OCI-LY3 (cell line): ENCODE data around the gene DUSP19.

ENCODE experiments used
- H2AFZ ChIP-seq: fragments of 200-600, 300-600 bp; shearing (Covaris generic); 2 replicates; pipeline ENCODE4 v1.6.0; 2014; ENCODE audit warnings: antibody characterized with exemption, low read depth, low read length
- H3K27ac ChIP-seq: fragments of 200-600, 300-600 bp; sonication (generic); 2 replicates; pipeline ENCODE4 v1.5.1; 2014; ENCODE audit warnings: mild to moderate bottlenecking, low read length, moderate library complexity, mixed read lengths
- H3K27me3 ChIP-seq: fragments of 200-600, 300-600 bp; sonication (generic); 2 replicates; pipeline ENCODE4 v1.6.1; 2014; ENCODE audit warnings: low read depth, low read length, mixed read lengths
- H3K36me3 ChIP-seq: fragments of 200-600, 300-600 bp; sonication (generic); replicated peaks from 2 replicates; pipeline ENCODE3; 2014; ENCODE audit warnings: low read depth, low read length, mixed read lengths
- H3K4me1 ChIP-seq: fragments of 300-600, 200-600 bp; sonication (generic); 2 replicates; pipeline ENCODE4 v1.6.1; 2014; ENCODE audit warnings: low read length, mixed read lengths
- H3K4me2 ChIP-seq: fragments of 200-600, 300-600 bp; sonication (generic); 2 replicates; pipeline ENCODE4 v1.6.1; 2014; ENCODE audit warnings: low read length, mixed read lengths
- H3K4me3 ChIP-seq: fragments of 300-600, 200-600 bp; sonication (generic); 2 replicates; pipeline ENCODE4 v1.5.1; 2014; ENCODE audit warnings: antibody characterized with exemption, mild to moderate bottlenecking, low read length, moderate library complexity
- H3K79me2 ChIP-seq: fragments of 300-600, 200-600 bp; shearing (Covaris generic); 2 replicates; pipeline ENCODE4 v1.6.1; 2014; ENCODE audit warnings: mild to moderate bottlenecking, low read length, mixed read lengths
- H3K9ac ChIP-seq: fragments of 300-600, 200-600 bp; shearing (Covaris generic); 2 replicates; pipeline ENCODE4 v1.6.0; 2014; ENCODE audit warnings: mild to moderate bottlenecking, low read length, moderate library complexity
- H3K9me3 ChIP-seq: fragments of 200-600, 300-600 bp; shearing (Covaris generic); 2 replicates; pipeline ENCODE4 v1.6.1; 2014; ENCODE audit warnings: low read length, mixed read lengths; ENCODE audit not compliant: insufficient read depth
- H4K20me1 ChIP-seq: fragments of 200-600, 300-600 bp; sonication (generic); 2 replicates; pipeline ENCODE4 v1.6.1; 2016; ENCODE audit warnings: low read length, mixed read lengths; ENCODE audit not compliant: insufficient read depth
- EZH2phosphoT487 ChIP-seq: fragments of 200-600 bp; shearing (Covaris generic); IDR thresholded peaks from 2 replicates; pipeline ENCODE4 v1.6.1; 2018; ENCODE audit warnings: antibody characterized with exemption, mixed run types, low read depth
- TF ChIP-seq, protein P1 (sequence below): fragments of 200-600, 300-600 bp; sonication (generic); IDR thresholded peaks from 2 replicates; pipeline ENCODE4 v1.5.1; 2014; ENCODE audit warnings: antibody characterized with exemption, low read length, low read depth

DUSP19 gene

DNA sequence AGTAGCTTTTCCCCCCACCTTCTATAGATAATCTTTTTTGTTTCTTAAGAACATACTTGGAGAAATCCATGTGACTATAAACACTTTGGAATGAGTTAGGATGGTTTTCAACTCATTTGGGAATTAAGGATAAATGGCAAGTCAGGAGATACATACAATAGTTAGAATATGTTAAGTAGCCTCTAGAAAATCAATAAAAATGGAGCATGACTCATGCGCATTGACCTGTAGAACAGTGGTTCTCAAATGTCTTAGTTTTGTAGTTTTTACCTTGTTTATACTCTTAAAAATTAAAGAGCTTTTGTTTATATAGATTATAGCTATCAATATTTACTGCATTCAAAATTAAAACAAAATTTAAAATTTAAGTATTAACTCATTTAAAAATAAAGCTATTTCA, 70.4 kb downstream of the DUSP19 start:
- H3K36me3 ChIP-seq, result peaks cover 86% of the 10 kb centered on the region
- no peaks in the 10 kb centered on the region for H3K4me1 ChIP-seq
- TF ChIP-seq EZH2phosphoT487, result no peak
- TF ChIP-seq, protein P1, sequence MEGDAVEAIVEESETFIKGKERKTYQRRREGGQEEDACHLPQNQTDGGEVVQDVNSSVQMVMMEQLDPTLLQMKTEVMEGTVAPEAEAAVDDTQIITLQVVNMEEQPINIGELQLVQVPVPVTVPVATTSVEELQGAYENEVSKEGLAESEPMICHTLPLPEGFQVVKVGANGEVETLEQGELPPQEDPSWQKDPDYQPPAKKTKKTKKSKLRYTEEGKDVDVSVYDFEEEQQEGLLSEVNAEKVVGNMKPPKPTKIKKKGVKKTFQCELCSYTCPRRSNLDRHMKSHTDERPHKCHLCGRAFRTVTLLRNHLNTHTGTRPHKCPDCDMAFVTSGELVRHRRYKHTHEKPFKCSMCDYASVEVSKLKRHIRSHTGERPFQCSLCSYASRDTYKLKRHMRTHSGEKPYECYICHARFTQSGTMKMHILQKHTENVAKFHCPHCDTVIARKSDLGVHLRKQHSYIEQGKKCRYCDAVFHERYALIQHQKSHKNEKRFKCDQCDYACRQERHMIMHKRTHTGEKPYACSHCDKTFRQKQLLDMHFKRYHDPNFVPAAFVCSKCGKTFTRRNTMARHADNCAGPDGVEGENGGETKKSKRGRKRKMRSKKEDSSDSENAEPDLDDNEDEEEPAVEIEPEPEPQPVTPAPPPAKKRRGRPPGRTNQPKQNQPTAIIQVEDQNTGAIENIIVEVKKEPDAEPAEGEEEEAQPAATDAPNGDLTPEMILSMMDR, result no peak
- H2AFZ ChIP-seq, result no peak overlapping the region
- H3K9ac ChIP-seq, result no peak overlapping the region
- H3K9me3 ChIP-seq, result 0 out of 2 replicates have a peak, but pooled peaks cover 6% of the 10 kb centered on the region
- no peak overlapping the region for H3K4me3 ChIP-seq
- H3K27ac ChIP-seq, result no peak overlapping the region
- H3K27me3 ChIP-seq, result no peaks in the 10 kb centered on the region
- no peak overlapping the region for H3K4me2 ChIP-seq
- peaks cover 60% of the 10 kb centered on the region for H3K79me2 ChIP-seq
- H4K20me1 ChIP-seq, result no peaks in the 10 kb centered on the region

GRCh38 chr2:183149489-183149888, 70.9 kb downstream of the DUSP19 start:
- peaks cover 54% of the 10 kb centered on the region for H3K79me2 ChIP-seq
- H2AFZ ChIP-seq, result no peak overlapping the region
- H3K4me3 ChIP-seq, result no peak overlapping the region
- H3K27me3 ChIP-seq, result no peaks in the 10 kb centered on the region
- no peak overlapping the region for H3K9ac ChIP-seq
- peaks cover under 1% of the 10 kb centered on the region; the same call in 1 of the 2 replicates for H3K4me1 ChIP-seq
- no peak overlapping the region for H3K4me2 ChIP-seq
- H3K36me3 ChIP-seq, result peaks cover 83% of the 10 kb centered on the region
- H4K20me1 ChIP-seq, result no peaks in the 10 kb centered on the region
- TF ChIP-seq, protein P1, result no peak
- TF ChIP-seq EZH2phosphoT487, result no peak
- no peak overlapping the region for H3K27ac ChIP-seq
- 0 out of 2 replicates have a peak, but pooled peaks cover 2% of the 10 kb centered on the region for H3K9me3 ChIP-seq
